HepG2 (cell line): Measurements from ENCODE around the gene FIS1. TPM values are rescaled to one million over a fixed set of nuclear protein-coding genes. Genes with fewer than 3 reads are reported as not detected.

ENCODE experiments used
- ATAC-seq: fragments of 200-7000 bp; cut with Tn5 transposase; 3 replicates; pipeline ENCODE4 v1.9.1; 2020; ENCODE audit warnings: mild to moderate bottlenecking, moderate library complexity
- Bru-seq: library from RNA; stranded (reverse); fragments of 400-500 nt; gene quantifications from one replicate; lab custom pipeline; 2021; lab: Mats Ljungman, UMichigan
- BruChase-seq, 2 experiments: library from RNA; stranded (reverse); fragments of 400-500 nt; gene quantifications; one replicate each; lab custom pipeline; 2021; lab: Mats Ljungman, UMichigan
- BruUV-seq: library from RNA; stranded (reverse); fragments of 400-500 nt; replicated peaks from 2 replicates; lab custom pipeline; 2021; lab: Mats Ljungman, UMichigan
- CTCF ChIA-PET: fragments of 300-600 bp; formaldehyde crosslinking; extraction: SDS; loops from one replicate; lab custom pipeline; 2021; ENCODE audit warnings: low total read pairs, inconsistent platforms, low intra/inter-chr PET ratio; lab: Yijun Ruan, JAX
- POLR2A ChIA-PET: fragments of 350-600 bp; sonication (Branson Sonifier 250); formaldehyde crosslinking; loops from one replicate; lab custom pipeline; 2020; ENCODE audit warnings: antibody characterized with exemption, inconsistent platforms; lab: Yijun Ruan, JAX
- DNase-seq: peaks from one replicate; pipeline ENCODE4 v3.0.0-alpha.2; 2015; ENCODE audit warnings: low spot score
- FAIRE-seq: peaks from 3 replicates; lab custom pipeline; 2011; peaks lifted over from hg19 to GRCh38; lab: Jason Lieb, UNC
- H2AFZ ChIP-seq: one replicate; pipeline ENCODE4 v1.6.1; 2011; ENCODE audit warnings: low read length, inconsistent platforms
- H3K27ac ChIP-seq: fragments of 300-600 bp; 3 replicates; pipeline ENCODE4 v1.8.0; 2011; ENCODE audit warnings: mixed run types, mild to moderate bottlenecking, mixed read lengths, low read length, inconsistent platforms; ENCODE audit not compliant: insufficient read depth; ENCODE audit errors: extremely low read length
- H3K27me3 ChIP-seq, 2 experiments: fragments of 200-600 bp in 1 of 2; 2 replicates in 1 of 2; 3 replicates in 1 of 2; pipeline versions ENCODE4 v1.6.0 to v1.8.0; 2011; ENCODE audit warnings: low read length in 2 of 2, mild to moderate bottlenecking in 2 of 2, moderate library complexity in 2 of 2, inconsistent platforms in 1 of 2; ENCODE audit not compliant: insufficient read depth in 2 of 2, control insufficient read depth in 1 of 2
- H3K36me3 ChIP-seq, 2 experiments: fragments of 200-600 bp in 1 of 2; replicated peaks in 1 of 2; 2 replicates in 1 of 2; 3 replicates in 1 of 2; pipeline versions ENCODE4 v1.5.1 to v1.8.0; 2011; ENCODE audit warnings: low read length in 2 of 2, inconsistent platforms in 1 of 2; ENCODE audit not compliant: insufficient read depth in 2 of 2, control insufficient read depth in 1 of 2
- H3K4me1 ChIP-seq: 2 replicates; pipeline ENCODE4 v1.5.1; 2012; ENCODE audit warnings: low read length, inconsistent platforms; ENCODE audit not compliant: insufficient read depth
- H3K4me2 ChIP-seq: 2 replicates; pipeline ENCODE4 v1.6.0; 2011; ENCODE audit warnings: low read depth, low read length, inconsistent platforms
- H3K4me3 ChIP-seq, 3 experiments: fragments of 200-600 bp in 1 of 3; sonication (generic), shearing (Covaris generic) in 1 of 3; replicated peaks in 1 of 3; 2 replicates each; pipeline ENCODE4 v1.5.1; 2011 to 2016; ENCODE audit warnings: low read length in 3 of 3, inconsistent platforms in 2 of 3, low read depth in 2 of 3, mild to moderate bottlenecking in 2 of 3, control low read depth in 1 of 3, mixed read lengths in 1 of 3; ENCODE audit not compliant: insufficient read depth in 1 of 3
- H3K79me2 ChIP-seq: one replicate; pipeline ENCODE4 v1.6.1; 2011; ENCODE audit warnings: low read length, inconsistent platforms; ENCODE audit not compliant: insufficient read depth
- H3K9ac ChIP-seq: 2 replicates; pipeline ENCODE4 v1.6.0; 2011; ENCODE audit warnings: mild to moderate bottlenecking, low read depth, low read length, inconsistent platforms; ENCODE audit not compliant: insufficient read depth
- H3K9me3 ChIP-seq: 2 replicates; pipeline ENCODE4 v1.5.1; 2012; ENCODE audit warnings: mild to moderate bottlenecking, low read length
- H4K20me1 ChIP-seq: 2 replicates; pipeline ENCODE4 v1.6.0; 2011; ENCODE audit warnings: inconsistent platforms, mild to moderate bottlenecking, low read length, moderate library complexity; ENCODE audit not compliant: insufficient read depth
- CBX2 ChIP-seq, 2 experiments: fragments of 200-600 bp in 1 of 2; sonication (generic); formaldehyde crosslinking in 1 of 2; IDR thresholded peaks; 2 replicates each; pipeline versions ENCODE4 v1.7.0 to v1.8.1; 2018 to 2022; ENCODE audit warnings: low read depth in 2 of 2, low read length in 1 of 2, mild to moderate bottlenecking in 1 of 2, missing genetic modification reagents in 1 of 2
- KDM6A ChIP-seq: IDR thresholded peaks from 2 replicates; pipeline ENCODE4 v1.6.1; 2016; ENCODE audit warnings: low read depth
- SMYD3 ChIP-seq: sonication (generic); formaldehyde crosslinking; IDR thresholded peaks from 2 replicates; pipeline ENCODE4 v1.8.1; 2023; ENCODE audit warnings: mild to moderate bottlenecking, missing genetic modification reagents
- SNAI1 ChIP-seq: sonication (generic); formaldehyde crosslinking; IDR thresholded peaks from 2 replicates; pipeline ENCODE4 v1.5.0; 2020; ENCODE audit warnings: mild to moderate bottlenecking, missing genetic modification reagents, borderline replicate concordance
- SOX13 ChIP-seq, 3 experiments: fragments of 450-650 bp in 1 of 3; sonication (generic) in 1 of 3; formaldehyde crosslinking in 1 of 3; IDR thresholded peaks in 2 of 3; conservative IDR thresholded peaks in 1 of 3; 2 replicates each; pipeline versions ENCODE4 v1.5.0 to v1.6.1; 2016 to 2020; ENCODE audit warnings: antibody characterized with exemption in 1 of 3, mild to moderate bottlenecking in 1 of 3, missing compliant biosample characterization in 1 of 3, missing genetic modification reagents in 1 of 3, moderate library complexity in 1 of 3
- TRAFD1 ChIP-seq: sonication (generic); formaldehyde crosslinking; IDR thresholded peaks from 2 replicates; pipeline ENCODE4 v1.5.1; 2020; ENCODE audit warnings: missing genetic modification reagents, mild to moderate bottlenecking, borderline replicate concordance
- ZBTB25 ChIP-seq: IDR thresholded peaks from 2 replicates; pipeline ENCODE4 v1.6.1; 2018; ENCODE audit warnings: missing genetic modification reagents
- ZNF263 ChIP-seq: sonication (generic); formaldehyde crosslinking; IDR thresholded peaks from 2 replicates; pipeline ENCODE4 v1.4.0; 2020; ENCODE audit warnings: missing genetic modification reagents
- ZNF33A ChIP-seq: sonication (generic); formaldehyde crosslinking; IDR thresholded peaks from 2 replicates; pipeline ENCODE4 v1.5.1; 2020; ENCODE audit warnings: missing genetic modification reagents, mild to moderate bottlenecking, moderate library complexity, borderline replicate concordance
- ZNF619 ChIP-seq: sonication (generic); formaldehyde crosslinking; IDR thresholded peaks from 2 replicates; pipeline ENCODE4 v1.4.0; 2020; ENCODE audit warnings: mild to moderate bottlenecking, missing genetic modification reagents
- ZNF768 ChIP-seq: sonication (generic); formaldehyde crosslinking; IDR thresholded peaks from 2 replicates; pipeline ENCODE4 v1.4.0; 2020; ENCODE audit warnings: missing genetic modification reagents
- ZNF777 ChIP-seq: sonication (generic); formaldehyde crosslinking; IDR thresholded peaks from 2 replicates; pipeline ENCODE4 v1.4.0; 2020; ENCODE audit warnings: missing genetic modification reagents
- WGBS: methylation state at CpG from one replicate; pipeline ENCODE4 v1.1.6; 2017; ENCODE audit warnings: low lambda C conversion rate; 5-methylcytosine and 5-hydroxymethylcytosine counted together
- in situ Hi-C: cut with HindIII; loops from 2 replicates; pipeline ENCODE4 v1.10.0; 2017; ENCODE audit warnings: low pct_unique_long_range_greater_than_20kb; ENCODE audit not compliant: extremely low pct_ligation_motif_present
- intact Hi-C: fragments of 100-400 bp; cut with micrococcal nuclease; formaldehyde crosslinking; loops from one replicate; pipeline ENCODE4 v1.10.0; 2022; ENCODE audit not compliant: unreplicated experiment
- long read RNA-seq, 2 experiments: library from RNA in 1 of 2; library from polyadenylated mRNA in 1 of 2; stranded (forward) in 1 of 2; unstranded in 1 of 2; transcript quantifications; one replicate each; pipeline ENCODE4 v2.0.0, GENCODE V29; 2019 to 2022
- polyA minus RNA-seq, 3 experiments: library from RNA; depleted of rRNA, polyadenylated mRNA; stranded (reverse); fragments of >200 nt; gene quantifications; 2 replicates each; pipeline ENCODE4 v1.2.3, GENCODE V29; 2011; ENCODE audit warnings: low replicate concordance in 1 of 3
- polyA plus RNA-seq, 8 experiments: library from polyadenylated mRNA; depleted of rRNA in 3 of 8; stranded (reverse) in 7 of 8; unstranded in 1 of 8; fragments of >200 nt; fragmentation: Illumina TruSeq in 4 of 8; extraction: Trizol in 4 of 8; gene quantifications; 2 replicates each; pipeline versions ENCODE4 v1.2.1 to v1.2.3, GENCODE V29; 2011 to 2016; ENCODE audit warnings: low read depth in 4 of 8, missing spikeins in 1 of 8, mixed read lengths in 1 of 8; ENCODE audit not compliant: insufficient read depth in 1 of 8
- total RNA-seq, 5 experiments: library from RNA; depleted of rRNA; stranded (reverse); fragments of >200 nt; fragmentation: Illumina TruSeq; extraction: Trizol; gene quantifications; 2 replicates each; pipeline ENCODE4 v1.2.3, GENCODE V29; 2016; ENCODE audit warnings: low read depth in 1 of 5

Gene FIS1
- total RNA-seq (2016; rRNA removed; fragmentation: Illumina TruSeq; extraction: Trizol) = 97.5 and 122 TPM in 2 replicates
- 100 and 125 TPM in 2 replicates for total RNA-seq (2016; cell fraction: cytosol; rRNA removed; fragmentation: Illumina TruSeq; extraction: Trizol; ENCODE audit: low read depth)
- total RNA-seq (2016; cell fraction: insoluble cytoplasmic fraction; rRNA removed; fragmentation: Illumina TruSeq; extraction: Trizol) = 102 and 131 TPM in 2 replicates
- total RNA-seq (2016; cell fraction: membrane; rRNA removed; fragmentation: Illumina TruSeq; extraction: Trizol) = 121 and 149 TPM in 2 replicates
- total RNA-seq (2016; cell fraction: nucleus; rRNA removed; fragmentation: Illumina TruSeq; extraction: Trizol) = 45.4 and 52.1 TPM in 2 replicates
- polyA plus RNA-seq (2011; rRNA removed) = 97.5 and 101 TPM in 2 replicates
- polyA plus RNA-seq (2011; cell fraction: cytosol; rRNA removed) = 160 and 210 TPM in 2 replicates
- polyA plus RNA-seq (2011; cell fraction: nucleus; rRNA removed) = 129 and 133 TPM in 2 replicates
- polyA plus RNA-seq (2012) = 51.7 and 63.6 TPM in 2 replicates
- polyA plus RNA-seq (2016; cell fraction: cytosol; fragmentation: Illumina TruSeq; extraction: Trizol; ENCODE audit: low read depth) = 123 and 156 TPM in 2 replicates
- 123 and 128 TPM in 2 replicates for polyA plus RNA-seq (2016; cell fraction: insoluble cytoplasmic fraction; fragmentation: Illumina TruSeq; extraction: Trizol; ENCODE audit: low read depth)
- 120 and 131 TPM in 2 replicates for polyA plus RNA-seq (2016; cell fraction: membrane; fragmentation: Illumina TruSeq; extraction: Trizol; ENCODE audit: low read depth)
- polyA plus RNA-seq (2016; cell fraction: nucleus; fragmentation: Illumina TruSeq; extraction: Trizol; ENCODE audit: insufficient read depth, low read depth) = 87.9 and 91.1 TPM in 2 replicates
- 39.1 and 61.0 TPM in 2 replicates for polyA minus RNA-seq (2011; rRNA and poly(A)+ RNA removed; ENCODE audit: low replicate concordance)
- 19.9 and 20.4 TPM in 2 replicates for polyA minus RNA-seq (2011; cell fraction: cytosol; rRNA and poly(A)+ RNA removed)
- 35.4 and 38.3 TPM in 2 replicates for polyA minus RNA-seq (2011; cell fraction: nucleus; rRNA and poly(A)+ RNA removed)
- Bru-seq, nascent RNA = percentile 73 among the genes with signal in this experiment
- percentile 83 among the genes with signal in this experiment for BruChase-seq, experiment 1, labeled RNA remaining after a 6-hour chase
- BruChase-seq, experiment 2, labeled RNA remaining after a 2-hour chase = percentile 75 among the genes with signal in this experiment
- long read RNA-seq, experiment 1, transcript FIS1-201 (5 exons, 734 nt) = major isoform, 65 of 78 reads
- long read RNA-seq, experiment 1, transcript FIS1-204 (4 exons, 745 nt) = minor isoform, 6 of 78 reads
- long read RNA-seq, experiment 1, partial matches to known transcripts = 2 of 78 reads
- long read RNA-seq, experiment 1, other reads (novel, unspliced or antisense) = 4 of 78 reads
- long read RNA-seq, experiment 2, transcript FIS1-204 (4 exons, 745 nt) = minor isoform, 9 of 113 reads
- long read RNA-seq, experiment 2, transcript FIS1-207 (4 exons, 915 nt) = minor isoform, 9 of 113 reads
- long read RNA-seq, experiment 2, transcript FIS1-201 (5 exons, 734 nt) = major isoform, 82 of 113 reads
- long read RNA-seq, experiment 2, partial matches to known transcripts = 5 of 113 reads
- long read RNA-seq, experiment 2, other reads (novel, unspliced or antisense) = 7 of 113 reads

- ATAC-seq (peak; percentile 96), DNase-seq (peak; percentile 81), FAIRE-seq (peak; percentile 83)
- BruUV-seq = no TSS peak
- ChIA-PET CTCF (interaction anchor here (0.8 to 2.3 kb wide), 4 partner anchors 10 to 100 kb away, joined by 3 to 11 read pairs (median 4); partner anchors contain the start of gene PLOD3), POLR2A (interaction anchor here (1.0 to 3.7 kb wide), 12 partner anchors 9 to 369 kb away, joined by 3 to 71 read pairs (median 6); partner anchors contain the start of genes MOGAT3, PLOD3, SRRT and UFSP1)
- Histone ChIP-seq H2AFZ (no peak within 1 kb of the TSS), H3K36me3 (peaks cover 10 to 22% of the 10 kb centered on the region in 2 experiments; a peak in 4 of 5 replicates), H3K79me2 (peaks cover 25% of the 10 kb centered on the region), H3K9me3 (no peaks in the 10 kb centered on the region), H3K27me3 (no peaks in the 10 kb centered on the region), H4K20me1 (no peaks in the 10 kb centered on the region), H3K9ac (peak within 1 kb of the TSS; percentile 83), H3K27ac (peak within 1 kb of the TSS; percentile 76), H3K4me1 (peaks cover 32% of the 10 kb centered on the region), H3K4me2 (peak within 1 kb of the TSS; percentile 90), H3K4me3 (peak within 1 kb of the TSS; percentile 79 to 90 (median 82))
- in situ Hi-C loops (no loop called here), intact Hi-C loops (loop anchor here (1.0 to 2.0 kb wide), 2 partner anchors 26 to 102 kb away; partner anchors contain the start of gene ZNHIT1)
- 0% methylated on average over 6 of the region's 45 CpGs for WGBS
- peak; percentile 9; the same call in 1 of the 2 replicates for TF ChIP-seq ZNF768 (CRISPR knock-in tag)
- peak; percentile 85; the same call in 1 of the 2 replicates for TF ChIP-seq ZNF619 (CRISPR knock-in tag)
- TF ChIP-seq SMYD3 (CRISPR knock-in tag) = peak; percentile 66; the same call in 1 of the 2 replicates
- TF ChIP-seq ZNF33A = no peak
- no peak for TF ChIP-seq SOX13 (IDR thresholded peaks at IDR 0.05)
- TF ChIP-seq SOX13 (CRISPR knock-in tag; conservative IDR thresholded peaks at IDR 0.05 in 1 of 2, IDR thresholded peaks at IDR 0.05 in 1 of 2) = peak in 1 of 2 experiments; percentile 52; a peak in 2 of 4 replicates
- no peak; the same call in 1 of the 2 replicates for TF ChIP-seq ZBTB25 (CRISPR knock-in tag)
- TF ChIP-seq ZNF777 (CRISPR knock-in tag) = no peak
- TF ChIP-seq CBX2 (IDR thresholded peaks at IDR 0.05; ENCODE audit: low read depth, low read length) = no peak
- no peak for TF ChIP-seq CBX2 (CRISPR knock-in tag; IDR thresholded peaks at IDR 0.05; ENCODE audit: low read depth)
- TF ChIP-seq ZNF263 (CRISPR knock-in tag) = peak; percentile 75
- TF ChIP-seq SNAI1 = peak; percentile 89; the same call in 1 of the 2 replicates
- TF ChIP-seq TRAFD1 (CRISPR knock-in tag) = peak; percentile 86; the same call in 1 of the 2 replicates
- no peak for TF ChIP-seq KDM6A (CRISPR knock-in tag)
These were observed at the start of gene FIS1 for GRCh38 chr7:101244375-101245146. FIS1 (minus strand) TSS chr7:101245081; CDS start chr7:101245004, 77 bp downstream.
